Activated CD8-positive, alpha-beta memory T cell treated with anti-CD3 and anti-CD28 coated beads, Interleukin-2, amount 10 ng/mL, durations not matched to agents 7 days and 5 days (primary cell): ENCODE results near the gene SRCIN1. TPM values are rescaled to one million over a fixed set of nuclear protein-coding genes. Genes with fewer than 3 reads are reported as not detected.
A peak's percentile ranks its signal among the peaks of the same experiment; 100 is the strongest.
"Not testable (repeated sequence)": the region's sequence is repeated elsewhere in the genome, so short reads cannot be mapped to it uniquely, and the experiment has no call there.

Experiments
- ATAC-seq: fragments of 150-1000 bp; cut with Tn5 transposase; one replicate; pipeline ENCODE4 v1.10.0; 2021; ENCODE audit warnings: moderate library complexity
- CTCF ChIA-PET: fragments of 350-600 bp; sonication (Branson Sonifier 250); formaldehyde crosslinking; loops from one replicate; lab custom pipeline; 2021; ENCODE audit warnings: antibody characterized with exemption; lab: Charles Lee
- DNase-seq: peaks from one replicate; pipeline ENCODE4 v3.0.0-alpha.2; 2020
- H3K27ac Mint-ChIP-seq: one replicate; pipeline ENCODE4 v1.8.0; 2021; ENCODE audit warnings: mild to moderate bottlenecking, mixed read lengths
- H3K27me3 Mint-ChIP-seq: one replicate; pipeline ENCODE4 v1.8.0; 2021; ENCODE audit warnings: mixed read lengths
- H3K36me3 Mint-ChIP-seq: one replicate; pipeline ENCODE4 v1.8.0; 2021; ENCODE audit warnings: mild to moderate bottlenecking, mixed read lengths
- H3K4me1 Mint-ChIP-seq: one replicate; pipeline ENCODE4 v1.8.0; 2021; ENCODE audit warnings: mixed read lengths
- H3K4me3 Mint-ChIP-seq: one replicate; pipeline ENCODE4 v1.8.0; 2021; ENCODE audit warnings: mild to moderate bottlenecking, moderate library complexity, mixed read lengths
- H3K9me3 Mint-ChIP-seq: one replicate; pipeline ENCODE4 v1.8.0; 2022; ENCODE audit warnings: low read depth, mixed read lengths
- total RNA-seq, 2 experiments: library from RNA; stranded (reverse); gene quantifications; one replicate each; pipeline ENCODE4 v1.2.3, GENCODE V29; 2021

Gene SRCIN1
- total RNA-seq, 2 experiments from 2014 or later: 0.26 to 0.30 TPM

DNA sequence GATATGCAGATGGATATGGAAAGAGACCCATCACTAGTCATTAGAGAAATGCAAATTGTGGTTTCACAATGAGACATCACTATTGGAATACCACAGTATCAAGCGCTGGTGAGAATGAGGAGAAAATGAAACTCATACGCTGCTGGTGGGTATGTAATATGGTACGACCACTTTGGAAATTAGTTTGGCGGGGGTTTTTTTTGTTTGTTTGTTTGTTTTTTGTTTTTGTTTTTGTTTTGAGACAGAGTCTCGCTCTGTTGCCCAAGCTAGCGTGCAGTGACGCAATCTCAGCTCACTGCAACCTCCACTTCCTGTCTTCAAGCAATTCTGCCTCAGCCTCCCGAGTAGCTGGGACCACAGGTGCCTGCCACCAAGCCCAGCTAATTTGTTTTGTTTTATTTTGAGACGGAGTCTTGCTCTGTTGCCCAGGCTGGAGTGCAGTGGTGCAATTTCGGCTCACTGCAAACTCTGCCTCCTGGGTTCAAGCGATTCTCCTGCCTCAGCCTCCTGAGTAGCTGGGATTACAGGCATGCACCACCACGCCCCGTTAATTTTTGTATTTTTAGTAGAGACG lies 19.1 kb upstream of the SRCIN1 start:
- H3K27ac Mint-ChIP-seq: peak overlapping the region; percentile 59
- peaks cover 11% of the 10 kb centered on the region for H3K4me1 Mint-ChIP-seq
- peaks cover 56% of the 10 kb centered on the region for H3K27me3 Mint-ChIP-seq
- peak overlapping the region; percentile 66 for H3K4me3 Mint-ChIP-seq
- ATAC-seq (peak; percentile 73), DNase-seq (peak; percentile 75)
- H3K36me3 Mint-ChIP-seq, H3K9me3 Mint-ChIP-seq: not testable (repeated sequence)
- CTCF ChIA-PET: interaction anchor here (0.8 to 2.4 kb wide), 6 partner anchors 8 to 67 kb away, joined by 3 to 12 read pairs (median 4); partner anchors contain the start of gene SRCIN1

DNA sequence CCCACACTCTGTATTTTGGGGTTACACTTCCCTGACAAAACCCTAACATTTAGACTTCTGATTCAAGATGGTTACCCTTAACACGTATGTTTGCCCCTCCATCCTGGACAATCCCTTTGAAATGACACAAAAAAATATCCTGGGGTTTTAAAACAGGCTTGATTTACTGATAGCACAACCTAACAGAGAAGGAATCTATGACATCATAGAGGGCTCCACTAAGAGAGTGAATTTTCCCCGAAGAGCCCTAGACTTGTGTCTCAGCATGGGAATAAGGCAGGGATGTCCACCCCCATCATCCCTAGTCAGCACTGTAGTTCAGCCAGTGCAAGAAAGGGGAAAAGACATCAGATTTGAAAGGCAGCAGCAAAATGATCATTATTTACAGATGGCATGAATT lies 15.8 kb upstream of the SRCIN1 start:
- H3K9me3 Mint-ChIP-seq: peaks cover 2% of the 10 kb centered on the region
- H3K27ac Mint-ChIP-seq: no peak overlapping the region
- ATAC-seq: no peak
- CTCF ChIA-PET: no interaction called here
- H3K4me1 Mint-ChIP-seq: peaks cover 11% of the 10 kb centered on the region
- H3K27me3 Mint-ChIP-seq: peaks cover 54% of the 10 kb centered on the region
- H3K36me3 Mint-ChIP-seq: peaks cover 1% of the 10 kb centered on the region
- no peak overlapping the region for H3K4me3 Mint-ChIP-seq
- DNase-seq: no peak

DNA sequence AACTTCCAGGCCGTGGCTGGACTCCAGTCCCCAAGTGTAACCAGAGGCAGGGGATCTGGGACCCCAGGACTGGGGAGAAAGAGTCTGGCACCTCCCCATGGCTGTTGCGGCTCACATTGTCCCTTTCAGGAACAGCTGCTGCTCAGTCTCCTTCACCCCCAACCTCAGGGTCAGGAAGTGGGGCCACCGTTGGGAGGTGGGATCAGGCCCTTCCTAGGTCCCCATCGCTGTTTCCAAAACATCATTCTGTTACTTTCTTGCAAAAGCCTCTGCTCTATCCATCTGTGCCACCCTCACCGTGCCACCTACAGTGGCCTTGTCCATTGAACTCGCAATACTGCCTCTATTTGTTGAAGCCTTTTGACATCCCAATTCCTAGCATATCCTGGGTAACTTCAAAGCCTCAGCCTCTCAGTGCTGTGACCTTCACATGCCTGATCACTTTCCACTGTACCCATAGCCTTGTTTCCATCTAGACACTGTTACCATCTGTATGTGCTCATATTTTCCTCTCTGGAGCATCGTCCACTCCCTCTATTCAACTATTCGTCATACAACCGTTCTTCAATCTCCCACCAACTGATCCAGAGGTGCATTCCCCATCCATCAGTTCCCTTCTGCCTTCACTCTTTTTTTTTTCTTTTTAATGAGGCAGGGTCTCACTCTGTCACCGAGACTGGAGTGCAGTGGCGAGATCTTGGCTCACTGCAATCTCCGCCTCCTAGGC lies 15.0 kb upstream of the SRCIN1 start:
- H3K4me3 Mint-ChIP-seq: no peak overlapping the region
- CTCF ChIA-PET: no interaction called here

DNA sequence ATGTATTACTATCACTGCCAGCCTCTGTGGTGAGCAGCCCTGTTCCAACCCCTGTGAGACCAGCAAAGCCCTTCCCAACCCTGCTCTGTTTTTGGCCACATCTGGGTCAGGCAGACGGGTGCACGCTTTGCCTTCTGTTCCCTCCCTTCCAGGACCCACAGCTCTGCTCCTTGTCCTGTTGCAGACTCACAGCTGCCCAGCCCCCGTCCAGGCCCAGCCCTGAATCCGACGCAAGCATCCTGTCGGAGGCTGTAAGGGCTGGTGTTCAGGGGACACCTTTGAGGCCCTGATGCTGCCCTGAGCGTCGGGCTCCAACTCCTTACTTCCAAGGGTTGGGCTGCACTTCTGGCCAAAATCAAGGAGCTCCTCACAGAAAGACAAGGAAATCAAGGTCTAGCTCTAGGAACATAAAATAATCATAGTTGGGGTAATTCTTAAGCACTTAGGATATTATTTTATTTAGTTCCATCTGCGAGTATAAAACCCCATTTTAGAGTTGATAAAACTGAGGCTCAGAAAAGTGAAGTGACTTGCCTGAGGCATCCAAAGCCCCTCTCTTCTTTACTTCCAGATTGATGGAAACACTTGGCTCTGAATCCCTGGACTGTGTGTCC lies 14.3 kb upstream of the SRCIN1 start:
- CTCF ChIA-PET: interaction anchor here (0.6 to 0.8 kb wide), 2 partner anchors 43 to 912 kb away, joined by 3 to 4 read pairs; no protein-coding TSS in a partner anchor
- peaks cover 2% of the 10 kb centered on the region for H3K9me3 Mint-ChIP-seq
- H3K36me3 Mint-ChIP-seq: peaks cover 1% of the 10 kb centered on the region
- no peak overlapping the region for H3K27ac Mint-ChIP-seq
- no peak for ATAC-seq
- H3K4me3 Mint-ChIP-seq: no peak overlapping the region
- no peak for DNase-seq
- peaks cover 45% of the 10 kb centered on the region for H3K27me3 Mint-ChIP-seq
- peaks cover 6% of the 10 kb centered on the region for H3K4me1 Mint-ChIP-seq

More for the DNA sequence above, 15.0 kb upstream of the SRCIN1 start:
- H3K9me3 Mint-ChIP-seq: peaks cover 2% of the 10 kb centered on the region
- peaks cover 11% of the 10 kb centered on the region for H3K4me1 Mint-ChIP-seq
- DNase-seq (no peak), ATAC-seq (no peak)
- H3K27ac Mint-ChIP-seq: no peak overlapping the region
- H3K36me3 Mint-ChIP-seq: peaks cover 1% of the 10 kb centered on the region
- peaks cover 52% of the 10 kb centered on the region for H3K27me3 Mint-ChIP-seq

DNA sequence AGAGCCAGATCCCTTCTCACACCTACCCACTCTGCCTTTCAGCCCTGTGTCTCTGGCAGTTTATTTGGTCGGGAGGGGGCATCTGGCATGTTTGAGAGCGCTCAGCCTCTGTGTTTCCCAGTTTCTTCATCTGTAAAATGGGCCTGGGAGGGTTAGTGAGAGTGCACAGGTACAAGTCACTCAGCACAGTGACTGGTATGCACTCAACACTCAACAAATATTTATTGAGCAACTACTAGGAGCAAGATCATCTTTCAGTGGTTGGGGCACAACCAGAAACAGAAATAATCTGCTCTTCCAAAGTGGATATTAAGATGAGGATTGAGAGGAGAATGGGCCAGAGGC lies 13.7 kb upstream of the SRCIN1 start:
- DNase-seq (no peak), ATAC-seq (no peak)
- no peak overlapping the region for H3K4me3 Mint-ChIP-seq
- peaks cover under 1% of the 10 kb centered on the region for H3K4me1 Mint-ChIP-seq
- H3K36me3 Mint-ChIP-seq: no peaks in the 10 kb centered on the region
- H3K27ac Mint-ChIP-seq: no peak overlapping the region
- CTCF ChIA-PET: interaction anchor here (0.6 to 0.8 kb wide), 2 partner anchors 44 to 913 kb away, joined by 3 to 4 read pairs; no protein-coding TSS in a partner anchor
- H3K9me3 Mint-ChIP-seq: no peaks in the 10 kb centered on the region
- peaks cover 41% of the 10 kb centered on the region for H3K27me3 Mint-ChIP-seq

DNA sequence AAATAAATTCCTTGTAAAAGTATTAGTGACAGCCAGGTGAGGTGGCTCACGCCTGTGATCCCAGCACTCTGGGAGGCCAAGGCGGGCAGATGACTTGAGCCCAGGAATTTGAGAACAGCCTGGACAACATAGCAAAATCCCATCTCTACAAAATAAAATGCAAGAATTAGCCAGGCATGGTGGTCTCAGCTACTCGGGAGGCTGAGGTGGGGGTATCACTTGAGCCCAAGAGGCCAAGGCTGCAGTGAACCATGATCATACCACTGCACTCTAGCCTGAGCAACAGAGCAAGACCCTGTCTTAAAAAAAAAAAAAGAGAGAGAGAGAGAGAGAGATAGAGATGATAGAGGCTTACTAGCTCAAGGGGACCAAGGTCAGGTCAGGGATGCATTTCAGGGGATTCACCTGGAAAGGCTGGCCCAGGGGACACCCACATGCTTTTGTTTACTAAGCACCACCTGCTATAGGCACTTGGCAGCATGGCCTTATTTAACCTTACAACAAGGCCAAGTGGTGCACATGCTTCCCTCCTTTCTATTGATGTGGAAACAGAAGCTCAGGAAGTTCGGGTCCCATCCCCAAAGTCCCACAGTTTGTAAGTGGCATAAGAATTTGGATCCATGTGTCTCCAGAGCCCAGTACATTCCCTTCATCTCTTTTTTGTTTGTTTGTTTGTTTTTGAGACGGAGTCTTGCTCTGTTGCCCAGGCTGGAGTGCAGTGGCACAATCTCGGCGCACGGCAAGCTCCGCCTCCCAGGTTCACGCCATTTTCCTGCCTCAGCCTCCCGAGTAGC lies 12.4 kb upstream of the SRCIN1 start:
- Mint-ChIP-seq H3K4me1 (no peaks in the 10 kb centered on the region), H3K9me3 (no peaks in the 10 kb centered on the region), H3K4me3 (no peak overlapping the region), H3K36me3 (no peaks in the 10 kb centered on the region), H3K27me3 (peaks cover 52% of the 10 kb centered on the region), H3K27ac (no peak overlapping the region)
- DNase-seq (no peak), ATAC-seq (no peak)
- CTCF ChIA-PET: interaction anchor here (0.8 kb wide), 1 partner anchor 131 kb away, joined by 3 read pairs; no protein-coding TSS in a partner anchor

DNA sequence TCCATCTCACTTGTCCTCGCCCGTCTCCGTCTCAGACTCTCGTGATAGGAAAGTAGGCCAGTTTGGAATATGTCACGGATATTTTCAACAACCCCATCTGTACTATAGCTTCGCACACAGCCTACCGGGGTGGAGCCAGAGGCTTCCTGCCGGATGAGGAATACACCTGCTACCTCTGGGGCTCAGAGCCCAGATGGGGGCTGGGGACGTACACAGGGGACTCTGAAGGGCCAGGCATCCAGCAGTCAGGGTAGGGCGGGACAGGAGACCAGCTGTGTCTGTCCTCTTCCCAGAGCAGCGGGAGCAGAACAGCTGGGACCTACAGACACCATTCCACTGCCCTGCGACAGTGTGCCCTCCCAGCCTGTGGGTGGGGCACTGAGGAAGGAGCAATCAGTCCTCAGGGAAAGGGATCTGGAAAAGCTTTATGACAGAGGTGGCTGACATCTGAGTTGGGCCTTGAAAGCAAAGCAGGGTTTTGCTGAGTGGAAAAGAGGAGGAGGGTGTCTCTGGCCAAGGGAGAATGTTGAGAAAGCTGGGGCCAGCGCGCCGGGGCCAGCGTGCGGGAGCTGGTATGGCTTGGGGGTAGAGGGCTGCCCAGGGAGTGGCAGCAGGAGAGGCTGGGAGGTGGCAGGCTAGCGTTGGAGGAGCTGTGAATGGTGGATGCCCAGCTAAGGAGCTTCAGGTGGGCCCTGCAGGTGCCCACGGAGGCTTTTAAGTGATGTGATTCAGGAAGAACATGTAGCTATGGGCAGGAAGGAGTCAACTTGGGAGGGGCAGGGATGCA lies 11.5 kb upstream of the SRCIN1 start:
- DNase-seq: no peak
- Mint-ChIP-seq H3K9me3 (no peaks in the 10 kb centered on the region), H3K27me3 (peaks cover 50% of the 10 kb centered on the region), H3K4me1 (no peaks in the 10 kb centered on the region), H3K4me3 (no peak overlapping the region), H3K27ac (no peak overlapping the region), H3K36me3 (no peaks in the 10 kb centered on the region)
- CTCF ChIA-PET: interaction anchor here (0.8 to 0.9 kb wide), 2 partner anchors 50 to 132 kb away, joined by 3 read pairs; no protein-coding TSS in a partner anchor
- no peak for ATAC-seq

DNA sequence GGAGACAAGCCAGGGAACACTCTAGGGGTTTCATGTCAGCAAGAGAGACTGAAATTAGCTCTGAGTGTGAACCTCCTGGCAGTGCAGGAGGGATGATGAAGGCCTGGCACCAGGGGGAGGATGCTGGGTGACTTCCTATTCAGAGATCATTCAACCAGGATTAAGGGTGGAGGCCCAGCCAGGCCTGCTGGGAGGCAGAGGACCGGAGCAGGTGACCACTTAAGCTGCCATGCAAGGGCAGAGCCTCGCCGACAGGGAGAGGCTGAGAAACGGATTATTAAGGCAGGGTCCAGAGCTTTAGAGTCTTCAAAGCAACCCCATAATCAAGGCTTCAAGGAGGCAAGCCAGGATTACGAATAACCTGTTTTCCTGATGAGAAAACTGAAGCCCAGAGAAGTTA lies 10.6 kb upstream of the SRCIN1 start:
- no peaks in the 10 kb centered on the region for H3K36me3 Mint-ChIP-seq
- no peaks in the 10 kb centered on the region for H3K9me3 Mint-ChIP-seq
- DNase-seq: no peak
- H3K4me3 Mint-ChIP-seq: no peak overlapping the region
- no peak for ATAC-seq
- peaks cover 50% of the 10 kb centered on the region for H3K27me3 Mint-ChIP-seq
- H3K27ac Mint-ChIP-seq: no peak overlapping the region
- no peaks in the 10 kb centered on the region for H3K4me1 Mint-ChIP-seq
- CTCF ChIA-PET: interaction anchor here (0.7 to 0.9 kb wide), 3 partner anchors 11 to 51 kb away, joined by 3 to 4 read pairs (median 4); no protein-coding TSS in a partner anchor

DNA sequence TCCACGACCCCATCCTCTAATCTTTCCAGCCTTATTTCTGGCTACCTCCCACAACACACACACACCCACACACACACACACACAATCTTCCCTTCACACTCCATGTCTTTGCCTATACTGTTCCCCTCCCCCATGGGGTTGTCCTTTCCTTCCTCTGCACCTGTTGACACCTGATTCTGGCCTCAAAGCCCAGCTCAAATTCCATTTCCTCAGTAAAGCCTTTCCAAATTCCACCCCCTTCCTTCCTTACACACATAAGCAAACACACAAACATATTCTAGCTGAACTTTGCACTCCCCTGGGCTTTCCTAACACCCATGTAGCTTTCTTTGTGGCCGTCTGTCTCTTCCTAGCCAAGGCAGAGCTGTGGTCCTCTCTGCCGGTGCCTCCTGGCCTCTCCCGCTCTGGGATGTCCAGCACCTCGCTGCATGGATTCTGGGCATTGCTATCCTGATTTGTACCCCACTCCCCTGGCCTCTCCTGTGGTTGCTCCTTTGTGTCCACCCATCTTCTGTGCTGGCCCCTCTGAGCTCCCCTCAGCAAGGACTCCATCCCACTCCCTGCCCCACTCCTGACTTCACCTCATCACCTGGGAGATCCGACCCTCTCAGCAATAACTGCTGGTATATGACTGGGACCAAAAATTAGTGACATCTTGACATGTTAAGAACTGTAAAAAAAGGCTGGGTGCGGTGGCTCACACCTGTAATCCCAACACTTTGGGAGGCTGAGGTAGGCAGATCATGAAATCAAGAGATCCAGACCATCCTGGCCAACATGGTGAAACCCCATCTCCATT lies 8.4 kb upstream of the SRCIN1 start:
- CTCF ChIA-PET: interaction anchor here (1.1 kb wide), 1 partner anchor 49 kb away, joined by 4 read pairs; no protein-coding TSS in a partner anchor
- DNase-seq (no peak), ATAC-seq (no peak)
- Mint-ChIP-seq H3K9me3 (no peaks in the 10 kb centered on the region), H3K4me3 (no peak overlapping the region), H3K4me1 (no peaks in the 10 kb centered on the region), H3K27ac (no peak overlapping the region), H3K27me3 (peaks cover 53% of the 10 kb centered on the region), H3K36me3 (no peaks in the 10 kb centered on the region)

DNA sequence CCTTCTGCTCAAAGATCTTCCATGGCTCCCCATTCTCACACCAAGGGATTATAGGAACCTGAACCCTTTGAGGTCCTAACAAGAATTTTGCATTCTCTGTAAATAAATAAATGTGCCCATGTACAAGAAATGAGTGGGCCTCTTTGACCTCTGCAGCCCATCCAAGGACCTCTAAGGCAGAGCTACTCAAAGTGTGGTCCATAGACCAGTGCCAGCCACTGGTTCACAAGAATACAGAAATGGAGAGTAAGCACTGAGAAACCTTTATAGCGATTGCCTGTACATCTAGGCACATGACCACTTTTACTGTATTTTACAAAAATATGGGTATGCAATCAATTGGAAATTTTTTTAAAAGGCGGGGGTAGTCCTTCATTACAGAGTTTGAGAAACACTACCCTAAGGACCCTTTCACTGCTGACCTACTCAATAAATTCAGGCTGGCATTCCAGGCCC lies 7.8 kb upstream of the SRCIN1 start:
- no peaks in the 10 kb centered on the region for H3K9me3 Mint-ChIP-seq
- no peak for ATAC-seq
- no peak for DNase-seq
- H3K27me3 Mint-ChIP-seq: peaks cover 59% of the 10 kb centered on the region
- CTCF ChIA-PET: interaction anchor here (1.1 kb wide), 1 partner anchor 50 kb away, joined by 4 read pairs; no protein-coding TSS in a partner anchor
- no peaks in the 10 kb centered on the region for H3K36me3 Mint-ChIP-seq
- no peak overlapping the region for H3K27ac Mint-ChIP-seq
- no peak overlapping the region for H3K4me3 Mint-ChIP-seq
- no peaks in the 10 kb centered on the region for H3K4me1 Mint-ChIP-seq

DNA sequence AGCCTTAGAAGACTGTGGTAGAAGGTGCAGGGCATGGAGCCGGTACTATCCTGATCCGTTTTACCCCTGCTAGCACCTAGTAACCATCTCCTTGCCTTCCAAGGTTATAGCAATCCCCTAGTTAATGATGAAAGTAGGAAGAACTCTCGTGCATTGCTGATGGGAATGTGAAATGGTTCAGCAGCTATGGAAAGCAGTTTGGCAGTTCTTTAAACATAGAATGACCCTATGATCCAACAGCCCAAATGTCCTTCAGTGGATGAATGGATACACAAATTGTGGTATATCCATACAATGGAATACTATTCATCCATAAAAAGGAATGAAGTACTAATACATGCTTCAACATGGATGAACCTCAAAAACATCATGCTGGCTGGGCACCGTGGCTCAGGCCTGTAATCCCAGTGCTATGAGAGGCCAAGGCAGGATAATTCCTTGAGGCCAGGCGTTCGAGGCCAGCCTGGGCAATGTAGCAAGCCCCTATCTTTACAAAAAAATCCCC lies 6.2 kb upstream of the SRCIN1 start:
- peaks cover 66% of the 10 kb centered on the region for H3K27me3 Mint-ChIP-seq
- CTCF ChIA-PET: interaction anchor here (0.5 to 0.9 kb wide), 2 partner anchors 28 to 89 kb away, joined by 3 to 4 read pairs; no protein-coding TSS in a partner anchor

More for the DNA sequence above, 6.2 kb upstream of the SRCIN1 start:
- ATAC-seq: no peak
- no peaks in the 10 kb centered on the region for H3K36me3 Mint-ChIP-seq
- no peak for DNase-seq
- H3K9me3 Mint-ChIP-seq: no peaks in the 10 kb centered on the region
- no peak overlapping the region for H3K27ac Mint-ChIP-seq
- H3K4me1 Mint-ChIP-seq: peaks cover 2% of the 10 kb centered on the region
- H3K4me3 Mint-ChIP-seq: no peak overlapping the region
